Right ventricle myocardium inferior (tissue), 1 donor: ENCODE measurements around the gene MEGF8. TPM values are rescaled to one million over a fixed set of nuclear protein-coding genes. Genes with fewer than 3 reads are reported as not detected.

Experiments
- ATAC-seq: fragments of 200-7000 bp; cut with Tn5 transposase; one replicate; pipeline ENCODE4 v1.9.1; 2020; ENCODE audit warnings: mild to moderate bottlenecking, moderate library complexity
- DNase-seq: peaks from one replicate; pipeline ENCODE4 v3.0.0; 2021; ENCODE audit errors: missing footprints
- intact Hi-C: fragments of 100-400 bp; cut with DNase I; formaldehyde crosslinking; loops from one replicate; pipeline ENCODE4 v1.11.0; 2022
- total RNA-seq: library from RNA; stranded (reverse); fragmentation: NEBNext Ultra II Directional; extraction: Animal tissue kit (Norgen Biotek cat#: 25700); gene quantifications from one replicate; pipeline ENCODE4 v1.2.1, GENCODE V29; 2021
- donor health status: DM: no; HTN: yes; CAD: no; lungs with severe emphysema.

Gene MEGF8
- total RNA-seq, 1 donor from 2014 or later, result 32.6 TPM

DNA sequence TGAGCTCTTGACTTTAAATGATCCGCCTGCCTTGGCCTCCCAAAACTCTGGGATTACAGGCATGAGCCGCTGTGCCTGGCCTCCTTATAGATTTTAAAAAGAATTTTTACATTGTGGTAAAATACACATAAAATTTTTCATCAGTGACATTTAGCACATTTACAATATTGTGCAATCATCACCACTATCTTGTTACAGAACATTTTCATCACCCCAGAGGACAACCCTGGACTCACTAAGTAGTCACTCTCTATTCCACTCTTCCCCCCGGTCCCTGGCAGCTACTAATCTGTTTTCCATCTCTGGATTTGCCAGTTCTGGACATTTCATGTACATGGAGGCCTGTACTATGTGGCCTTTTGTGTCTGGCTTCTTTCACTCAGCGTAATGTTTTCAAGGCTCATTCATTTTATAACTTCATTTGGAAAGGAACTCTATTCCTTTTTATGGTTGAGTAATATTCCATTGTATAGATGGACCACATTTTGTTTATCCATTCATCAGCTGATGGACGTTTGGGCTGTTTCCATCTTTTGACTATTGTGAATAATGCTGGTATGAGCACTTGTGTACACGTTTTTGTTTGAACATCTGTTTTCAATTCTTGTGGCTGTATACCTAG is 19.9 kb downstream of the MEGF8 start:
- no peak for DNase-seq
- no peak for ATAC-seq
- intact Hi-C loops, result no loop called here

DNA sequence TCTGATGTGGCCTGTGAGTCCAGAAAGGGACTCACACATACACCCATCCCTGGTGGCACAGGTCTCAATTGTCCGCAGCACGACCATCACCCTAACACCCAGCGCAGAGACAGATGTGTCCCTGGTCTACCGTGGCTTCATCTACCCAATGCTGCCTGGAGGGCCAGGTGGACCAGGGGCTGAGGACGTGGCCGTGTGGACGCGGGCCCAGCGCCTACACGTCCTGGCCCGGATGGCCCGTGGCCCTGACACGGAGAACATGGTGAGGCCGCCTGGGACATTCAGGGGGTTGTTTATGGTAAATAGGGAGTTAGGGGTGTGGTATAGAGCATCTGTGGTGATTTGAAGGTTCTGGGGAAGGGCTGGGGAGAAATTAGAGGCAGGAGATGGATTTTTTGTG is 22.8 kb downstream of the MEGF8 start:
- intact Hi-C loops, result no loop called here
- no peak for DNase-seq
- ATAC-seq, result no peak

DNA sequence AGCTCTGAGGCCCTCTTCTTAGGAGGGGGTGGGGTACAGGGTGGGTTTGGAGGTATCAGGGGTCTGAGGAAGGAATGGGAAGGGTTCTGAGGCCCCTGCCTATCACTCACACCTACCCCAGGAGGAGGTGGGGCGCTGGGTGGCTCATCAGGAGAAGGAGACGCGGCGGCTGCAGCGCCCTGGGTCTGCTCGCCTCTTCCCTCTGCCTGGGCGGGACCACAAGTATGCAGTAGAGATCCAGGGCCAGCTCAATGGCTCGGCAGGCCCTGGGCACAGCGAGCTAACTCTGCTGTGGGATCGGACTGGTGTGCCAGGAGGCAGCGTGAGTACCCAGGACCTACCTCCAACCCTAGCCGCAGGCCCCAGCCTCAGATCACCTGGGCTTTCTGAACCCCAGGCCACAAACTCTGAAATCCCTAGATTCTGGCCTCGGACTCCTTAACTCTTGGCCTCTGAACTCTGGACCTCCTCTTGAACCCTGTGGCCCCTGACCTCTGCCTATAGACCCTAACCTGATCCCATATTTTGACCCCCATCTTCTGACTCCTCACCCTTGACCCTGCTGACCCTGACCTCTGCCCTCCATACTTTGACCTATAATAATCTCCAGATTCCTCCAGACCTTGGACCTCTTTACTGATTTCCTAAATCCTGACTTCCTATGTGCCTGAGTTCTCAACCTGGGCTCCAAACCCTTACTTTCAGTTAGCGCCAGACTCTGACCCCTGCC is 24.1 kb downstream of the MEGF8 start:
- intact Hi-C loops, result no loop called here
- peak; percentile 32 for DNase-seq
- no peak for ATAC-seq

DNA sequence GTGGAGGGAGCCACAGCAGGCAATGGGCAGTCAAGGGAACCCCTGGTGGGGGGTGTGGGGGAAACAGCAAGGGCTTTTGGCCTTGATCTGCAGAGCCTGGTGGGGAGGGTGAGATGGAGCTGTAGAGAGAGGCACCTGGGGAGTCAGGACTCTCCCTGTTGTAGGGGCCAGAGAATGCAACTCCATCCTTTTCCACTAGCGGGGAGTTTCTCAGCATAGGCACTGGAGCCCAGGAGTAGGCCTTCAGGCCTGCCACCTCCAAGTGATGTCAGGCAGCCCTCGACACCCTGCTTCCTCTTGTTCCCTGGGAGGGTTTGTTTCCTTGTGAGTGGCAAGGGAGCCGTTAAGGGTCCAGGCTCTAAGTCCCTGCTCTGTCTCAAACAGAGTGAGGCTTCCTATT is 25.0 kb downstream of the MEGF8 start:
- ATAC-seq (no peak), DNase-seq (peak; percentile 5)
- intact Hi-C loops, result no loop called here

DNA sequence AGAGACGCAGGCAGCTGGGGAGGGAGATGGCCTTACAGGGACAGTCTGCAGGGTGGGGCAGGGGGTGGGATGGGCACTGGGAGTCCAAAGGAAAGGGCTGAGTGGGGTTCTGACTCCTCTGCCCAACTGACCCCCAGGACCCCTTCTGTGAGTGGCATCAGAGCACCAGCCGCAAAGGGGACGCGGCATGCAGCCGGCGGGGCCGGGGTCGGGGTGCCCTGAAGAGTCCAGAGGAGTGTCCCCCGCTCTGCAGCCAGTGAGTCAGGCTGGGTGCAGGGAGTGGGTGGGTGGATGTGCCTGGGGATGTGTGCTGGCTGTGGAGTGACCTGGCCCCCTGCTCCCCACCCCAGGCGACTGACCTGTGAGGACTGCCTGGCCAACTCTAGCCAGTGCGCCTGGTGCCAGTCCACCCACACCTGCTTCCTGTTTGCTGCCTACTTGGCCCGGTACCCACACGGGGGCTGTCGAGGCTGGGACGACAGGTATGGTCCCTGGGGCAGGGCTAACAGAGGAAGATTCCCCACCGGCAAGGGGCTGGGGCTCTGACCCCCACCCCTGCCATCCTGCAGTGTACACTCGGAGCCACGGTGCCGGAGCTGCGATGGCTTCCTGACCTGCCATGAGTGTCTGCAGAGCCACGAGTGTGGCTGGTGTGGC is 25.8 kb downstream of the MEGF8 start:
- ATAC-seq (no peak), DNase-seq (peak; percentile 39)
- intact Hi-C loops, result no loop called here

DNA sequence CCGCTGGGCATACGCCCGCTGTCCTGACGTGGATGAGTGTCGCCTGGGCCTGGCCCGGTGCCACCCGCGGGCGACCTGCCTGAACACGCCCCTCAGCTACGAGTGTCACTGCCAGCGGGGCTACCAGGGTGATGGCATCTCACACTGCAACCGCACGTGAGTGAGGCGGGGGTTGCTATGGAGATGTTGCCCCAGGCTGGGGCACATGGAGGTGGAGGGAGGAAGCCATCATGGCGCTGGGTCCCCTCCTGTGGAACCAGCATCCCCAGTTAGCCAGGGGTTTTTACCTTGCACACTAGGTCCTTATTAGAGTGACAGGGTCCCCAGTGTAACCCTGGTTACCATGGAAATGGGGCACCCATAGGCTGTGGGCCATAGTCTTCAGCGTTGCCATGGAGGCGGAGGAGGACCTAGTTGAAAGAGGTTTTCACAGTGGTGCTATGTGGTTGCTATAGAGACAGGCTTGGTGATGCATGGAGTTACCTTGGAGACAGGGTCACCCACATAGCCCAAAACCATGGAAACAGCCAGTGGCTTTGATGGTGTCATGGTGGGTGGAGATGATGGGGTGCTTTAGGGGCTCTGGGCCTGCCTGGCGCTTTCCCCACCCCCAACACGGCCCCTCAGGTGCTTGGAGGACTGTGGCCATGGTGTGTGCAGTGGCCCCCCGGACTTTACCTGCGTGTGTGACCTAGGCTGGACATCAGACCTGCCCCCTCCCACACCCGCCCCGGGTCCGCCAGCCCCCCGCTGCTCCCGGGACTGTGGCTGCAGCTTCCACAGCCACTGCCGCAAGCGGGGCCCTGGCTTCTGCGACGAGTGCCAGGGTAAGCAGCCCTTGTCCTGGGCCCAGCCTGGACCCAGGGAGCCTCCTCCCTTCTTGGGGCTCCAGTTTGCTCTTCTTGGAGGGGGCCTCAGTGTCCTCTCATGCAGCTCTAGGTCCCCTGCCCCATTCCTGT is 27.1 kb downstream of the MEGF8 start:
- ATAC-seq (no peak), DNase-seq (peak; percentile 11)
- intact Hi-C loops, result no loop called here

DNA sequence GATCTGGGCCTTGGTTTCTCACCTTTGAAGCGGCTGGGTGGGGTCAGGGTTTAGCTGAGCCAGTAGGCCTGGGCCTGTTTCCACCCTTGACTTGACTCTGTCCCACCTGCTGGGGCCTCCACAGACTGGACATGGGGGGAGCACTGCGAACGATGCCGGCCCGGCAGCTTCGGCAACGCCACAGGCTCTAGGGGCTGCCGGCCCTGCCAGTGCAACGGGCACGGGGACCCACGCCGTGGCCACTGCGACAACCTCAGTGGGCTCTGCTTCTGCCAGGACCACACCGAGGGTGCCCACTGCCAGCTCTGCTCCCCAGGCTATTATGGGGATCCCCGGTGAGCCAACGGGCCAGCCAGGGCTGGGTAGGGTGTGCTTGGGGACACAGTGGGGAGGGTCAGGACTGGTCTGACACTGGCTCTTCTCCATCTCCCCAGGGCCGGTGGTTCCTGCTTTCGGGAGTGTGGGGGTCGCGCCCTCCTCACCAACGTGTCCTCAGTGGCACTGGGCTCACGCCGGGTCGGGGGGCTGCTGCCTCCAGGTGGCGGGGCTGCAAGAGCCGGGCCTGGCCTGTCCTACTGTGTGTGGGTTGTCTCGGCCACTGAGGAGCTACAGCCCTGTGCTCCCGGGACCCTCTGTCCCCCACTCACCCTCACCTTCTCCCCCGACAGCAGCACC is 28.0 kb downstream of the MEGF8 start:
- no peak for ATAC-seq
- intact Hi-C loops, result no loop called here
- DNase-seq, result no peak

DNA sequence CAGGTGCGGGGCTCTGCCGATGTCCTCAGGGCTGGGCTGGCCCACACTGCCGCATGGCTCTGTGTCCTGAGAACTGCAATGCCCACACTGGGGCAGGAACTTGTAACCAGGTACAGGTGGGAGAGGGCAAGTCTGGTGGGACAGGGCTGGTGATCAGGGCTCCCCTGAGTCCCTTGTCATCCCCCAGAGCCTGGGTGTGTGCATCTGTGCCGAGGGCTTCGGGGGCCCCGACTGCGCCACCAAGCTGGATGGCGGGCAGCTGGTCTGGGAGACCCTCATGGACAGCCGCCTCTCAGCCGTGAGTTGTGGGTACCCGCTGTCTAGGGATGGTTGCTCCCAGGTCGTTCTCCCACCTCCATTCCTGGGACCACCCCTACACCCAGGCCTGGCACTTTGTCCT is 30.5 kb downstream of the MEGF8 start:
- DNase-seq (no peak), ATAC-seq (no peak)
- intact Hi-C loops, result no loop called here

DNA sequence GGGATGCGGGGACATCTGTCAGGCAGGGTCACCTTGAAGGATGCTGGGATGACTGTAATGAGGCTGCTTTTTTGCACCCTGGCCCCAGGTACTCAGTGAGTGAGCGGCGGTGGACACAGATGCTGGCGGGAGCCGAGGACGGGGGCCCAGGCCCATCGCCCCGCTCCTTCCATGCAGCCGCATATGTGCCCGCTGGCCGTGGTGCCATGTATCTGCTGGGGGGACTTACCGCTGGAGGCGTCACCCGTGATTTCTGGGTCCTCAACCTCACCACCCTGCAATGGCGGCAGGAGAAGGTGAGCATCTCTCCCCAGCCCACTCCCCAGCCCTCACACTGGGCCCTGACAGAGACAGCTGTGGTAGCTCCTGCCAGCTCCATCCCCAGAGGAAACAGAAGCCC is 31.3 kb downstream of the MEGF8 start:
- ATAC-seq, result no peak
- no peak for DNase-seq
- intact Hi-C loops, result no loop called here

DNA sequence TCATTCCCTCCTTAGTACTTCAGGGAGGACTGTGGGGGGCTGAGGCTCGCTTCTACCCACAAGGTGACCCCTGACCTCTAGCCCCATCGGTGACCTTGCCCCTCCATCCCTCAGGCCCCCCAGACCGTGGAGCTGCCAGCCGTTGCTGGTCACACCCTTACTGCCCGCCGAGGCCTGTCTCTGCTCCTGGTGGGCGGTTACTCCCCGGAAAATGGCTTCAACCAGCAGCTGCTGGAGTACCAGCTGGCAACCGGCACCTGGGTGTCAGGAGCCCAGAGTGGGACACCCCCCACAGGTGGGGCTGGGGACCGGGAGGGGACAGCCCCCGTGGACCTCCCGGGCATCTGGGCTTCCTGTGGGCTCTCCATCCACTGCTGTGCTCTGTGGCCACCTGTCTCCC is 31.9 kb downstream of the MEGF8 start:
- intact Hi-C loops, result no loop called here
- no peak for ATAC-seq
- DNase-seq, result no peak

DNA sequence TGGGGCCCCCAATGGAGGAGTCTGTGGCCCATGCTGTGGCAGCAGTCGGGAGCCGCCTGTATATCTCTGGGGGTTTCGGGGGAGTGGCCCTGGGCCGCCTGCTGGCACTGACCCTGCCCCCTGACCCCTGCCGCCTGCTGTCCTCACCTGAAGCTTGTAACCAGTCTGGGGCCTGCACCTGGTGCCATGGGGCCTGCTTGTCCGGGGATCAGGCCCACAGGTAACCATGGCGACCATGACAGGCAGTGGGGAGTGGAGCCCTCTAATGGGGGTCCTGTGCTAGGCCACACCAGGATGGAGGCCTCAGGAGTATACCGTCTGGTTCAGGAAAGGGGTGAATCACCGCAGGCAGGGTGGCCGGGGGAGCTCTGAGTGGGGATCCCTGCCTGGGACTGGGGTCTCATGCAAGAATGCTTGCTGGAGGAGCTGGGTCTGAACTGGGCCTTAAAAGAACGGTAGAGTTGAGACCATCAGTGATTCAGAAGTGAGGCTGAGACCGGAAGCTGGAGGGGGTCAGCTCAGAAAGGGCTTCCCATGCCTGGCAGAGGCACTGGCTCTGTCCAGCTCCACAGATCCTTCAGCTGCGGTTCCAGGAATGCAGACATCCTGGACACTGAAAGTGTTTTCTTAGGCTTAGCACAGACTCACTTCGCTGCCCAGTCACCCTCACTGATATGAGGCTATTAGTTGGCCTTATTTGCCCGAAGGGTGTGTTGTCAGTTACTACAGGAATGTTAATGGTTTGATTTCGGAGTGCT is 35.5 kb downstream of the MEGF8 start:
- DNase-seq (no peak), ATAC-seq (no peak)
- intact Hi-C loops, result no loop called here

DNA sequence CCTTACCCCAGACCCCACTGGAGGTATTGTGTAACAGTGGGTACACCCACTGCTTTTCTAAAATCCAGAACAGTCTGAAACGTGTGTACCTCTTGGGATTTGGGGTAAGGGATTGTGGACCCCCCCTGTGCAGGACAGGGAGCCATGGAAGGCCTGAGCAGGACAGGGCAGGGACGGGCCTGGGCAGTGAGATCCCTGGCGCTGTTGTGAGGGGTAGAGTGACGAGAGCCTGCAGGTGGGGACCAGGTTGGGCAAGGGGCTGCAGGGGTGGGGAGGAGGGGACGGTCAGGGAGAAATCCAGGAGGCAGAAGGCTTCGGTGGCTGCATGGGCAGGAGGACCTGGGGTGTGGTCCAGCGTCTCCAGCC is 36.1 kb downstream of the MEGF8 start:
- no peak for DNase-seq
- intact Hi-C loops, result no loop called here

DNA sequence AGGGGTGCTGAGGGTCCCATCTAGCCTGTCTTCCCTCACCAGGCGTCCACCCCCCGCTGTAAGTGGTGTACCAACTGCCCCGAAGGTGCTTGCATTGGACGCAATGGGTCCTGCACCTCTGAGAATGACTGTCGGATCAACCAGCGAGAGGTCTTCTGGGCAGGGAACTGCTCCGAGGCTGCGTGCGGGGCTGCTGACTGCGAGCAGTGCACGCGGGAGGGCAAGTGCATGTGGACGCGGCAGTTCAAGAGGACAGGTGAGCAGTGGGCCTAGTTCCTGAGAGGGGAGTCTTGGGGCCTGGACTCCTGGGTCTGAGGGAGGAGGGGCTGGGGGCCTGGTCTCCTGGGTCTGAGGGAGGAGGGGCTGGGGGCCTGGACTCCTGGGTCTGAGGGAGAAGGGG is 36.9 kb downstream of the MEGF8 start:
- no peak for ATAC-seq
- intact Hi-C loops, result no loop called here
- no peak for DNase-seq

More for the DNA sequence above, 36.1 kb downstream of the MEGF8 start:
- ATAC-seq, result no peak

DNA sequence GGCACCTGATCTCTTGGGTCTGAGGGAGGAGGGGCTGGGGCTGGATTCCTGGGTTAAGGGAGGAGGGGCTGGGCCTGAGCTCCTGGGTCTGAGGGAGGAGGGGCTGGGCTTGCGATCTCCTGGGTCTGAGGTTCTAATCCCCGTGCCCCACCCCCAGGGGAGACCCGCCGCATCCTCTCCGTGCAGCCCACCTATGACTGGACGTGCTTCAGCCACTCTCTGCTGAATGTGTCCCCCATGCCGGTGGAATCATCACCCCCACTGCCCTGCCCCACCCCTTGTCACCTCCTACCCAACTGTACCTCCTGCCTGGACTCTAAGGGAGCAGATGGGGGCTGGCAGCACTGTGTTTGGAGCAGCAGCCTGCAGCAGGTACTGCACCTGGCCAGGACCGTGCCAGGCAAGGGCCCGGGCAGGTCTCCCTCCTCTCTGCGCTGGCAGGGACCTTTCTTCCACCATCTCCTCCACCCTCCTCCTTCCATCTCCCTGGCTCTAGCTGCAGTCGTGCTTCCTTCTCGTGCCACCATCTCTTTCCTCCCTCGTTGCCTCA is 37.5 kb downstream of the MEGF8 start:
- DNase-seq (no peak), ATAC-seq (no peak)
- intact Hi-C loops, result no loop called here

DNA sequence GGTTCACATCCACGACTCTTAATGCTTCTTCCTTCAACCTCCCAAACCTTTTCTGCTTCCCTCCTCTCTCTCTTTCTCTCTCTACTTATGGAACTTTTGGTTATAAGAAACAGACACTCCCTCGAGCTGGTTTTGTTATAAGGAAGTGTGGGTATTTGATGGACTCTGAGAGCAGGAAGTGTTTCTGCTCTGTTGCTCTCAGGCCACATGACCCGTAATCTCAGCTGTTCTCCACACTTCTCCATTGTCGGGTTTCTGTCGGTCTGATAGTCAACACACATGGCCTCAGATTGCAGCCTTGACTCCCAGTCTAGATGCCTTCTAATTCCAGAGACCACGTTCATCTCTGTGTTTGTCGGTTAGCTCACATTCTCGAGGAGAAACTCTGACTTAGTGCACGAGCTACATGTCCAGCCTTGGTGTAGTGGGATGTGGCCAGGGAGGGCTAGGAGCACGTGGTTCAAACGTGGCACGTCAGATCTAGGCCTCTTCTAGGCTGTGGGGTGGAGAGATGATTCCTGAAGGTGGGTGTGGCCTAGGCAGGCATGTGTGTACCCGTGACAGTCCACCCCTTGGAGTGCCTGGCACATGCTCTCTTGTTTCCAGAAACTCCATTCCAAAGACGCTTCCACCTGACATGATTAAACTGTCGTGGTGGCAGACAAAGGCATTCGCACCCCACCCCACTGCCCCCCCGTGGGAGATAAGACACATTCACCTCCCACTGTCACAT is 38.3 kb downstream of the MEGF8 start:
- ATAC-seq (no peak), DNase-seq (no peak)
- intact Hi-C loops, result no loop called here

DNA sequence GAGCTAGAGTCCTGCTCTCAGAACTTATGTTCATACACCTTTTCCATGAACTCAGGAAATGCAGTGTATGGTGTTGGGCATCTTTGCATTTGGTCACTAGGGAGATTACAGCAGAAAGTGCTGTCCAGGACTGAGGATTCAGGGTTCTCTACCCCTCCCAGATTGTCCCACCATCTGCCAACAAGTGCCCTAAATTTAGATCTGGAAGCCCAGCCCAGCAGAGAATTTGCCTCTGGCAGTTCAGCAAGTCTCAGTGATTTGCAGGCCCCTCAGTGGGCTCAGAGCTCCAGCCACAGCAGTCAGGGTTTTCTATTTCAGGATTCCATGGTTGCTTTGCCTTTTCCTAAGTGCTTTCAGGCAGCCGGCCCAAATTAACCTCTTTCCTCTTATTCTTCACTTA is 41.2 kb downstream of the MEGF8 start:
- intact Hi-C loops, result no loop called here
- DNase-seq, result no peak
- peak; percentile 40 for ATAC-seq

DNA sequence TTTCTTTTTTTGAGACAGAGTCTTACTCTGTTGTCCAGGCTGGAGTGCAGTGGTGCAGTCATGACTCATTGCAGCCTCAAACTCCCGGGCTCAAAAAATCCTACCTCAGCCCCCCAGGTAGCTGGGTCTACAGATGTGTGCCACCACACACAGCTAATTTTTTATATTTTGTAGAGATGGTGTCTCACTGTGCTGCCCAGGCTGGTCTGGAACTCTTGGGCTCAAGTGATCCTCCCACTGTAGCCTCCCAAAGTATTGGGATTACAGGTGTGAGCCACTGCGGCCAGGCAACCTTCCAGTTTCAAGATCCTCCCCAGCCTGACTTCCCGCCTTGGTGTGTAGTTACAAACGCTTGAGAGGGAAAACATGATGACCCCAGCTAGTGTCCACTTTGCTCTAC is 42.5 kb downstream of the MEGF8 start:
- ATAC-seq (no peak), DNase-seq (no peak)
- intact Hi-C loops, result no loop called here
